HG02943 (cell line): ENCODE measurements around the gene CDH4.

Experiments used
- ATAC-seq: cut with Tn5 transposase; IDR thresholded peaks from one replicate; pipeline ENCODE4 v1.9.1; 2021; ENCODE audit warnings: mild to moderate bottlenecking, low read depth, moderate library complexity; ENCODE audit not compliant: unreplicated experiment

Gene CDH4

DNA sequence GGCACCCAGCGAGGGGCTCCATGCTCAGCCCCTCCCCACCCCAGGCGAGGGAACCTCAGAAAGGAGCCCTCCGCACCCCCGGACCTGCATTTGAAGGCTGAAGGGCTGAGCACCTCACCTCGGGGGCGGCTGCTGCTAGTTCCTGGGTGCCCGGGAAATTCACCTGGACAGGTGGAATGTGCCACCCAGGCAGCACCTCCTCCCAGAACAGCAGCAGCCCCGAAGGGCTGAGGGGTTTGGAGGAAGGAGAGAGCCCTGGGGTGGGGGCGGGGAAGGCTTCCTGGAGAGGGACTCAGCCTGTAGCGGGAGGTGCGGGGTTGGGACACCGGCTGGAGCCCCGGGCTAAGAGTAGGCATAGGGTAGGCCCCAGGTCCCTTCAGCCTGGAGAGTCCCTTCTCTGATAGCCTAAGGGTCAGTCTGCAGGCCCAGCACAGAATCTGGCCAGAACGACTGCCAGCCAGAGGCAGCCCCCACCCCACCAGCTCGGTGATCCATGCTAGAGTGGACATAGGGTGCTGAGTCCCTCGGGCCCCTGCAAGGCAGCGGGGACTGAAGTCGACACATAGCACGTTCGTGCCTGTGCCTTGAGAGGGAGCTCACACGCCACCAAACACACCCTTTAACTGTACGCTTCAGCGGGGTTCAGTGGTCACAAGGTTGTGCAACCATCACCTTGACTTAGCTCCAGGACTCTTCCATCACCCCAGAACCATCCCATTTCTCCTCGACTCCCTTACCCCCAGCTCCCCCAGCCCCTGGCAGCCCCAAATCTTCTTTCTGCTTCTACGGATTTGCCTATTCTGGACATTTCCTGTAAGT is 632.7 kb downstream of the CDH4 start:
- no peak for ATAC-seq

DNA sequence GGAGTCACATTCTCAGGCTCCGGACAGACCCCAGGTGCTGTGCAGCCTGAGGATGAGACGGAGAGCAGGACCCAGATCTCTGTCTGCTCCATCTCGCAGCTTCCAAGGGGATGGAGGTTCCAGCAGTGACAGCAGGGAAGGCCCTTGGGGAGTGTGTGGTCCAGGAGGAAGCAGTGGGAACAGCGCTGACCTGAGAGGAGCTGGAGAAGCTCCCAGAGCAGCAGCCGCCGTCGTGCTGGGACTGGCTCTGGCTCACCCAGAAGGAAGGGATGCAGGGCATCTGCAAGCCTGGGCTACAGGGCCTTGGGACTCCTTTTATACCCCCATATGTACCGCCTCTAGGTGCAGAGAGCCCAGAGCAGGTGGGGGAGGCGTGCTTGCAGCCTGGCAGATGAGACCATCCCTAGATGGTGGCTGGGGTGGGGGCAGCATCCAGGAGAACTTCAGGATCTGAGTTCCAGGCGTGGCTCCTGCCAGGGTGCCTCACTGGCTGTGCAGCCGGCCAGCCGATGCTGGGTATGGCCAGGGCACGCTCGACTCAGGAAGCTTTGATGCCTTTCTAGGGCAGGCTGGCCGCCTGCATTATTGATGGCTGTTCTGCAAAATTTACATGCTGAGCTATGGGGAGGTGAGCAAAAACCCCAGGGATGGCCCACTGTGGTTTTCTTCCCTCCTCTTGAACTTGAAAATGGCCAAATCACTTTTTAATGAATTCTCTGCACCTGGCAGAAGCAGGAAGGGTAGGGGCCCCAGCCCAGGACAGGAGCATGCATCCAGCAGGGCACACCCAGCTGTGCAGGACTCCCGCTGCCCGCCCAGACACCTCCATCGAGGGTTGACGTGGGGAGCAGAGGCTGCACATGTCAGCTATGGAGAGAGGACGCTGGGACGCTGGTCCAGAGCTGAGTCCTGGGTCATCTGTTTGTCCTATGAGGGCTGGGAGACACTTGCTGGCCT is 634.0 kb downstream of the CDH4 start:
- no peak for ATAC-seq

DNA sequence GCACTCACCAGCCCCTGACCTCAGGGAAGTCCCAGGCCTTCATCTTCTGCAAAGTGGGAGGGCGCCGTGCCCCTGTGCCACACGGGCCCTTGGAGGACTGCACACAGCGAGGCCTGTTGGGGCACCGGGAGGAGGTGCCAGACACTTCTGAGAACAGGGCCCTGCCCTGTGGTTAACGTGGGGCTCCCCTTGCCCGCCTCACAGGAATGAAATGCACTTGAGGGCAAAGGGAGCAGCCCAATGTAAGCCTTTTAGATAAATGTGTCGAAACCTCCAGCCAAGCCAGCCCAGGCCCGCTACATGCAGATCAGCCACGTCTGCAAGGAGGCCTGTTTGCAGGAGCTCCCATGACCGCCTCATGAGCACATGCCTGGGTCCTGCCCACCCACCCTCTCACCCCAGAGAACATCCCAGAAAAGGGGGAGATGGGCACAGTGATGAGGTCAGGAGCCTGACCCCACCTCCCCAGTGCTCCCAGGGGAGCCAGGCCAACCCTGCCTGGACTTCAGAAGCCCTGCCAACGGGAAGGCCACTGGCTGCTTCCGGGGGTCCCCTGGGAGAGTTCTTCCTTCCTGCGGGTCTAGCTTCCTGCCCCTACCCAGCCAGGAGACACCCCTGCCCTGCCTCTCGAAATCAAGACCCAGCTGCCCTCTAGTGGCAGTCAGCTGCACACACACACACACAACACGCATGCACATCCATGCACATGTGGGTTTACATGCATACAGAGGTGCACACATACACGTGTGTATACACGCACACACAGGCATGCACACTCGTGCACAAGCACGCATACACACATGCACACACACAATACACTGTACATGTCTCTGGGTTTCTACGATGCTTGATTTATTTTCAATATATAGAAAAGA is 634.9 kb downstream of the CDH4 start:
- no peak for ATAC-seq

DNA sequence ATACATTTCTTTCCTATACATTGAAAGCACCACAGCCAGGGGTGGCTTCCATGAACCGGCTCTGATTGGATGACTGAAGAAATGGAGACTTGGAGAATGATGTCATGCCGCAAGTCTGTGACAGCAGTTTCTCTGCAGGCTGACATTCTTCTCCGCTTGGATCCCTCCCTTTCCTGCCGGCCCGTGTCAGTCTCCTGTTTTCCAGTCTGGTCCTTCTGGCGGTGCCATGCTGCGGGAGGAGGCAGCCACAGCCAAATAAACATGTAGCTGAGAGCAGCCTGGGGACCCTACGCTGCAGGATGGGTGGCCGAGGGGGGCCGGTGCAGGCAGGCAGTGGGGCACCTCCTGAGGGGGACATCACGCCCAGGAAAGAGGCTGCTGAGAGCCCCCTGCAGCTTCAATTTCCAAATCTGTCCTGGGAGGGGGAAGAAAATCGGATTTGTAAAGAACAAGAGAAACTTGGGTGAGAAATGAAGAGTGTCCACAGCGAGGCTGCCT is 635.6 kb downstream of the CDH4 start:
- no peak for ATAC-seq

DNA sequence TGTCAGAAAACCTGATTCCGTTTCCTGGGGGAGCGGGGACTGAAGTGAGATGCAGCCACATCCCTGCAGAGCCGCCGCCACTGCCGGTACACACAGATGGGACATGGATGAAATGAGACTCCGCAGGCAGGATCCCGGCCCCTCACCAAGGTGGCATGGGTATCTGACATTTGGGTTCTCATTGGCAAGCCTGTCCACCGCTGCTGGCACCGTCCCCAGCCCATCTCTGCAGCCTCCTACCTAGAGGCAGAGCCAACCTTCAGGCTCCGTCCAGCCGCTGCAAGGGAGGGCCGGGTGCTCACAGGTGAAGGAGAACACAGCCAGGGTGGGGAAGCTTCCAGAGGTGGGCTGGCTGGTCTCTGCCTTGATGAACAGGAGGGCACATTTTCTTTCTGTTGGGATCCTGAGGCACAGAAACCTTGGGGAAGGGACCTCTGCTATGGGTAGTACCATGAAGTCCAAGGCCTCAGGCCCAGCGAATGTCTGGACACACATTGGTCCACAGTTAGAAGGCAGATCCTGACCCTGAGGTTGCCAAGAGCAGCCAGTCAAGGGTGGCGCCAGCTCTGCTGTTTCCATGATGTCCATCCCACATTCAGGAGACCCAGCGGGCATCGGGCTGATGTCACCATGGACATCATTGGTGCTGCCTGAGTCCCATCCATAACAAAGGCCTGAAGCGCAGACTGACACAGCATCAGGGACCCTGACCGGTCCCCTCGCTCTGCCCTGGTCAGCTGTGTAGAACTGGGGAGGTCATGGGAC is 636.2 kb downstream of the CDH4 start:
- no peak for ATAC-seq

DNA sequence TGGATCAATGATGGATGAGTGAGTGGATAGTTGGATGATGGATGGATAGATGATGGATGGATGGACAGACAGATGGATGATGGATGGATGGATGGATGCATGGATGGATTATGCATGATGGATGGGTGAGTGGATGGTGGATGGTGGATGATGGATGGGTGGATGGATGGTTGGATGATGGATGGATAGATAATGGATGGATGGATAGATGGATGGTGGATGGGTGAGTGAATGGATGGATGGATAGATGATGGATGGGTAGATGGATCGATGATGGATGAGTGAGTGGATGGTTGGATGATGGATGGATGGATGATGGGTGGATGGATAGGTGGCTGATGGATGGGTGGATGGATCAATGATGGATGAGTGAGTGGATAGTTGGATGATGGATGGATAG is 637.6 kb downstream of the CDH4 start:
- ATAC-seq = no peak

DNA sequence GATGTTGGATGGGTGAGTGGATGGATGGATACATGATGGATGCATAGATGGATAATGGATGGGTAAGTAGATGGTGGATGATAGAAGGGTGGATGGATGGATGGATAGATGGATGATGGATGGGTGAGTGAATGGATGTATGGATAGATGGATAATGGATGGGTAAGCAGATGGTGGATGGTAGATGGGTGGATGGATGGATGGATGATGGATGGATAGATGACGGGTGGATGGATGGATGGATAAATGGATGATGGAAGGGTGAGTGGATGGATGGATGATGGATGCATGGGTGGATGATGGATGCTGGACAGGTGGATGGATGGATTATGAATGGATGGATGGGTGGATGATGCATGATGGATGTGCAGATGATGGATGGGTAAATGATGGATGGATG is 638.1 kb downstream of the CDH4 start:
- no peak for ATAC-seq

DNA sequence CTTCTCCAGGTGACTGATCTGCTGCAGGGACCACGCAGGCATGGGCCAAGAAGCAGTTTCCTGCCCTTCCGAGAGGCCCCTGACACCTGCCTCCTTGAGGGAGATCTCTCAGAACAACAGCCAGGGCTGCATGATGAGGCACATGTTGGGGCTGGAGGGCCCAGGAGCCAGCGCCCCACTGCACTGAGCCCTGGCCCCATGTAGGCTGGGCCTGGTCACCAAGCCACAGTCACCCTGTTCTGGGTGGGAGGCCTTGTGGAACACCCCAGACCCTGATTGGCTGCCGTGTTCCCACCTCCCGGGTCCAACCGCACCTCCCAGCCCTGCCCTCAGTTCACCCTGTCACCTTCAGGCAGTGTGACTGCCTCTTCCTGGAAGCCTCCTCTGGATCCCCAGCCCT is 639.4 kb downstream of the CDH4 start:
- ATAC-seq = no peak

DNA sequence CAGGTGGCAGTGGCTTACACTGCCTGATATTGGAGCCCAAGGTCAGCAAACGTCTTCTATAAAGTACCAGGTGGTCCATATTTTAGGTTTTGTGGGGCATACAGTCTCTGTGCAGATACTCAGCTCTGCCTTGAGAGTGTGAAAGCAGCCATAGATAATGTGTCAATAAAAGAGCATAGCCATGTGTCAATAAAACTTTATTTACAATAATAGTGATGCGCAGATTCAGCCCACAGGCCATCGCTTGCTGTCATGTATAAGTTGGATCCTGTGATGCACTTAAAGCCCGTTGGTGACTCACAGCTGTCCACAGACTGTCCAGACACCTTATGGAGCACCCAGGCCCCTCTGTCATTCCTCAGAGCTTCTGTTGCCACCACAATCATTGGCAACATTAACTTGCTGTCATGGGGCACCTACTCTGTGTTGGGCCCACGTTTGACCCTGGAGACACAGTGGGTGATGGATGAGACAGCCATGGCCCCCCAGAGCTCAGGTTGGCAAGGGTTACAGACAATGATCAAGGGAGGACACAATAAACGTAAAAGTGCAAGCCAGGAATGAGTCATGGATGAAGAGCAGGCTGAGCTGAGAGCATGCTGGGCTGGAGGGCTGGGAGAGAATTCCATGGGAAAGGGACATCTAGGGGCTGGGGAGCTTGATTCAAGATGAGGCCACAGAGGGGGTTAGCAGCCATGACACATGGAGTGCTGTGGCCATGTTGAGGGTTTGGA is 640.0 kb downstream of the CDH4 start:
- no peak for ATAC-seq

DNA sequence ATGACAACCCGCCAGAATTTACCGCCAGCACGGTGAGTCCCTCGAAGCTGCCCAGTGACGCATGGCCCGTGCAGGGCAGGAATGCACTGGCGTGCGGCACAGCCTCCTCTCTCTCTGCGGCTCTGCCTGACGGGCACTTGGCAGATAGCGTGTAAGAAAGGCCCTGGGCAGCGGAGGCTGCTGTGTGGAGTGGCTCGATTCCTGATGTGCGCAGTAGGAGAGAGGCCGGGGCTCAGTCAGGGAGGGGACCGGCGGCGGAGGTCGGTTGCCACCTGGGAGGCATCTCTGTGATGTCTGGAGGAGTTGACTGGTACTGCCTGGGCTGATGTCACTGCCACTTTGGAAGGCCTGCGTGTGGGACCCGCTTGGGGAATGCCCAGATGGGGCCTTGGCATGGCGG is 643.0 kb downstream of the CDH4 start:
- ATAC-seq = no peak

DNA sequence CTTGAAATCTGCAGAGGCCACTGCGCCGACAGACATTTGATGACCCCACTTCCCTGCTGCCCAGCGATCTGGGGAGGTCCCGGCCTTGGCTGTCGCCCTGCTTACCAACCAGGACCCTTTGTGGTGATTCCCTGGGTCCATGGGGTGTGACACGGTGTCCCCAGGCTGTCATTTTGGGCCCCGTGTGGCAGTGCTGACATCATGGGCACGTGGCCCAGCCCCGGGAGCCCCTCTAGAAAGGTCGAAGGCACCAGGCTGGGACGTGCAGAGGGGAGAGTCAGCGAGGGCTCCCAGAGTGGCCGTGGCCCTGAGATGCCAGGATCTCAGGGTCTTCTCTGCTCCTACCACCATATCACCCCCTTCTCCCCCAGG is 643.6 kb downstream of the CDH4 start:
- no peak for ATAC-seq

DNA sequence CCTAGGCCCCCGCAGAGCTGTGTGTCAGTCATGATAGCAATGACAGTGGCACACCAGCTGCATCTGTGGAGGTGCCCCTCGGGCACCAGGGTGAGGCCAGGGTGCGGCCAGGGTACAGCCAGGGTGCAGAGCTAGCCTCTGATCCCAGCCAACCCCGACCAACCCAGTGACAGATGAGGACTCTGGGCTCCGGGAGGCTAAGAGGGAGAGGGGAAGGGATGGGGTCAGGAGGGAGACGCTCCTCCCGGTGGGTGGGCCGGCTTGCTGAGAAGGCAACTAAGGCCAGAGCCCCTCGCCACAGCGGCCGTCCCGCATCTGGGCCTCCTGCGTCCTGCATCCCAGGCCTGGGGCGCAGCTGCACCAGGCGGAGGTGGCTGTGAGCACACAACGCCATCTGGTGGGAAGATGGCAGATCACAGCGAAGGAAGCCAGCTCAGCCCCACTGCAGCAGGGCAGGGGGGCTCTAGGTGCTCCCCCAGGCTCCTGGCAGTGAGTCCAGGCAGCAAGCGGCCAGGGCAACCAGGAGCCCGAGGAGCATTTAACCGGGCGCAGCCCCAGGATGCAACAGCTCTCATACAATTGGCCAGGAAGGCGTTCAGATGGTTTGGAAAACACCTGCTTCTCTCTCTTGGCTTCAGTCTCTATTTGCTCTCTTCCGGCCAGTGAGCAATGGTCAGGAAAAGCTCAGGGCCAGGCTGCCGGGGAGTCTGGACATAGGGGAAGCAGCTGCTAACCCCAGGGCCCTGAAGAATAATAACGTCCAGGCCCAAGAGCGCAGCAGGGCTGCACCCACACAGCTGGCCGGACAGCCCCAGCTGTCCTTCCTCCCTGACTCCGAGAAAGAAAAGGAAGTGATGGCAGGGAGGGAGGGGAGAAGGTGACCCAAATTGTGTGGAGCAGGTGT is 644.2 kb downstream of the CDH4 start:
- ATAC-seq = no peak

DNA sequence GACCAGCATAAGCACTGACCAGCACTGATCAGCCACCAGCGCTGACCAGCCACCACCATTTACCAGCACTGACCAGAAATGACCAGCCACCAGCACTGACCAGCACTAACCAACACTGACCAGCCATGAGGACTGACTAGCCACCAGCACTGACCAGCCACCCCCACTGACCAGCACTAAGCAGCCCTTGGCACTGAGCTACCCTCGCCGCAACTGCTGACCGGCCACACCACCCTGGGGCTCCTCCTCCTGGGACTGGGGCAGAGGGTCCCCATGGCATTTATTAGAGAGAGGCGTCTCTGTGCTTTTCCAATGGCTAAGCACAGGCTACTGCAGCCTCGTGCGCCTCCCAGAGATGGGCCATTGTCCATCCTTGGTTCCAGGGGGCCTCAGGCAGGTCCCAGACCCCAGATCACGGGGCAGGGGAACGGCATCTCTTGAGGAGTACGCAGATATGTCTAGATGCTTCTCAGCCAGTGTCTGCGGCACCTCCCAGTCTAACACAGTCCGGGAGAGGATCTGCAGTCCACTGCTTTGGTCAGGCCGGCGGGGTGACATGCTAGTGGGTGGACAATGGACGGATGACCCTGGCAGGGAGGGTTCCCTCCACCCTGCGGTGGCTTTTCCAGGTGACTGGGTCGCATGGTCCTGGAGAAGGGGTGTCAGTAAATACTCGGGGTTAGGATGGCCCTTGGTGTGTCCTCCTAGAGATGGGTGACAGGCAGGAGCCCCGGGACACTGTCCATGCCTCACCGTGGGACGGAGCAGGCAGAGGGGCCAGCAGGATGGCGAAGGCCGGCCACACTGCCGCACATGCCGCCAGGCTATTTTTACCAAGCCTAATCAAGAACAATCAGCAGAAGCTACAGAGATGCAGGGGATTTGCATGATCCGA is 645.6 kb downstream of the CDH4 start:
- no peak for ATAC-seq

DNA sequence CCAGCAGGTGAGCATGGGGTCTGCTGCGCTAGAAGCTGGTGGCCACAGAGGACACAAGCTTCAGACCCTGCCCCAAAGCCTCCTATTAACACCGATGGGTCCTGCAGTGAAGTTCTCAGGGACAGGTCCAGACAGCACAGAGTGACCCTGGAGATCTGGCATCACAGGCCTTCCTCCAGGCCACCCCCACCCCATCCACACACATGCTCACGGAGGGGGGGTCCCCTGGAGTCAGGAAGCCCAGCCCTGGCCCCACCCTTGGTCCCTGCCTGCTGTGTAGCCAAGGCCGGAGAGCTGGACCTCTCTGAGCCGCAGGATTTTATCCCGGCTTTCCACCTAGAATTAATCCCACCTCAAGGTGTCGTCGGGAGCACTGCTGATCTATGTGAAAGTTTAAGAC is 646.3 kb downstream of the CDH4 start:
- ATAC-seq = no peak

DNA sequence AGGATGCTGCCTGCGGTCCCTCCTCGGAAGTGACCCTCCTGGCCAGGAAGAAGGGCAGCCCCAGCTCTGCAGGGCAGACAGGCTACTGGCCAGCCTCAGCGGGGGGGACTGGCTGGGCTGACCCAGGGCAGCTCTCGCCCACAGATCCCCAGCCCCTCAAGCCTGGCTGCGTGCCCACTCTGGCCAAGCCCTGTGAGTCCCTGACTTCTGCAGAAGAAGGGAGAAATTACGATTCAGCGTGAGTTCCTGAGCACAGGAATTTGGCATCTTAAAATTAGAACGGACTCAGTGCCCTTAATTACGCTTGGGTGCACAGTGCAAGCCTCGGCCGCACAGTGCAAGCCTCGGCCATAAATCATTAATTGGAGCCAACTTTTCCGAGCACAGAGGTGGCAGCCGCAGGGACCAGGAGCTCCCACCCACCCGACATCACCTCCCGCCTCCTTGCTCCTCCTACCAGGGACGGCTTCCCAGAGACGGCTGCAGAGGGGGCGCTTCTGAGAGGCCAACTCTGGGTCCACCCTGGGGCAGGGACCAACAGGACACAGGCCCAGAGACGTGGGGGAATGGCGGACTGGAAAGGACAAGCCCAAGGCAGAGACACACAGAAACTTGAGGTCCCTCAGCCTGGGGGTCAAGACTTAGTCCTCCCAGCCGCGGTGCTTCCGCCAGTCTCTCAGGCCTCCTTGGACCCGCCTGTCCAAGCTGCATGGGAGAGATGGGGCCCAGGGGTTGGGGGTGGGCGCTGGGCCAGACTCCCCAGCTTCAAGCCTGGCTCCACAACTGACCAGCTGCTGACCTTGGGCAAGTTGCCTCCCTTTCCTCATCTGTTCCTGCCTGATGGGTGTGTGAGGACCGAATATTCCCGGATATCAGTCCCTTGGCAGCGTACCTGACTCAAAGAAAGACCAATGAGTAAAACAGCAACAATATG is 648.2 kb downstream of the CDH4 start:
- no peak for ATAC-seq

DNA sequence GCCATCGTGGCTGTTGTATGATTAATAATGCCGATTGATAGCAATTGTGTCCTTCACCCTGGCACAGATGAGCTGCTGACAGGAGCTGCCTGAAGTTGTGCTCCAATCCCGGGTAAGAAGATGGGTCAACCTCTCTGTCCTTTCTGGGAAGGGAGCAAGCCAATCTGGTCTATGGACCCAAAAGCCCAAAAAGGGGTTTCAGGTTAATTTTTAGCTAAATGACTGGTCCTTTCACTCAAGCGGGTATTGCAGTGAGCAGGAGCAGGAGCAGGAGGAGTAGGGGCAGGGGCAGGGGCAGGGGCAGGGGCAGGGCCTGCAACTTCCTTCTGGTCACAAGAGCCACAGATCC is 648.9 kb downstream of the CDH4 start:
- no peak for ATAC-seq
